HG02981 (cell line): ENCODE measurements around the gene MAPK8.

Experiments used
- ATAC-seq: cut with Tn5 transposase; IDR thresholded peaks from one replicate; pipeline ENCODE4 v1.9.1; 2021; ENCODE audit warnings: mild to moderate bottlenecking, moderate library complexity; ENCODE audit not compliant: unreplicated experiment

MAPK8 gene

GRCh38 chr10:48459270-48460150, 153.0 kb downstream of the MAPK8 start:
- no peak for ATAC-seq

DNA sequence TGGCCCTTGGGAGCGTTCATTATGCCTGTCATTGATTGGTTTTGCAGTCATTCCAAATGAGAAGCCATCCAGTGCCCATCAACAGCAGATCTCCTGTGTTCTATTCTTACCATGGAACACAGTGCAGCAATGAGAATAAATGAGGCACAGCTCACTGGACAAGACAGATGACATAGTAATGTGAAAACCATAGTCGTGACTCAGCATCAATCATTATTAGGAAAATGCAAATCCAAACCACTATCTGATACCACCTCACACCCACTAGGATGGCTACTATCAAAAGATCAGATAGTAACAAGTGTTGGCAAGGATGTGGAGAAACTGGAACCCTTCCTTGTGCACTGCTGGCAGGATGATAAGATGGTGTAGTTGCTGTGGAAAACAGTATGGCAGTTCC, 153.7 kb downstream of the MAPK8 start:
- ATAC-seq = no peak

- ATAC-seq = no peak
Observed at GRCh38 chr10:48461623-48462481, 155.4 kb downstream of the MAPK8 start.

DNA sequence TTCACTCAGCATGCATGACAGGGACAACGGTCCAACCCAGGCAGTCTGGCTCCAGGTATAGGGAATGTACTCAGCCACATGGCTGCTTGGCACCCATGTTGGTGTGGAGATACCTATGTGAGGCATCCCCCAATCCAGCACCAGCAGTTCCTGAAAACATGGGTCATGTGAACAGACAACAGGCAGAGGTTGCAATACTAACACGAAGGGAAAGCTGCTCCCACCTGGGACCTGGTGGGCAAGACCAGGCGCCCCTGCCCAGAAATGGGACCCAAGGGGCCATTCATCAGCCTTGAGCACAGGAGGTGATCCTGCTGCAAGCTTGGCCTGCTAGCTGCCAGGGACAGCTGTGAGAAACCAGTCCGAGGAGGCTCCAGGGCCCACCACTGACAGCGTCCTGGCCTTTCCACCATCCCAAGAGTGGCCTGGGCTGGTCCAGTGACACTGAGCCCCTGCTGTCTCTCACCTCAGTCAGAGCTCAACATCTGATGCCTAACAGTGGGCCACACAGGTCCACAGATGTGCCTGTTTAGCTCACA, 156.1 kb downstream of the MAPK8 start:
- ATAC-seq = no peak

DNA sequence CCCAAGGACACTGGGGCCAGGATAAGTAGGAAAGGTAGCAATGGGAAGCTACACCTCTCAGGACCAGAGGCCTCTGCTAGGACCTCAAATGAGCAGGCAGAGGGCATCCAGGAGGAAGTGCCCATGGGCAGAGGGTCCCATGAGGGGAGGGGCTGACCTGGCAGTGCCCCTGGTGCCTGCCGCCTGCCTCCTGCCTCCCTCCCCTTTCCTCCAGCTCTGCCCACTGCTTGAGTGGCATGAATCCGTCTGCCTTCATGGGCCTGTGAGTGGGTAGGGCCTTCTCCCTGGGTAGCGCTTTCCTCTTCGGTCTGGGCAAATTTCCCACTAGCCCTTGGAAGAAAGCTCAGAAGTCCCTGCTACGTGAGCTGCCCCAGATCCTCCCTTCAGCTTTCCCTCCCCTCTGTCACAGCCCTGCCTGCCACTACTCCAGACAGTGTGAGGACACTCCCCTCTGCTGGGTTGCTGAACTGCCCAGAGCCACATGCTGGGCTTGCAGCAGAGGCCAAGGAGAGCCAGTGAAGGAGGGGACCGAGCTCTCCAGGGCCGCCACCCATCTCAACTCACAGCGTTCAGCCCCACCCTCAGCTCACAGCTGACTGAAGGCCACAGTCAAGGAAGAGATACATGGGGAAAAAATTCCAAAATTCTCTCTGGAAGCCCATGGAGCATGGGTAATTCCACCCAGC, 157.0 kb downstream of the MAPK8 start:
- no peak for ATAC-seq

- no peak for ATAC-seq
Observed at GRCh38 chr10:48464121-48464870, 157.8 kb downstream of the MAPK8 start.

DNA sequence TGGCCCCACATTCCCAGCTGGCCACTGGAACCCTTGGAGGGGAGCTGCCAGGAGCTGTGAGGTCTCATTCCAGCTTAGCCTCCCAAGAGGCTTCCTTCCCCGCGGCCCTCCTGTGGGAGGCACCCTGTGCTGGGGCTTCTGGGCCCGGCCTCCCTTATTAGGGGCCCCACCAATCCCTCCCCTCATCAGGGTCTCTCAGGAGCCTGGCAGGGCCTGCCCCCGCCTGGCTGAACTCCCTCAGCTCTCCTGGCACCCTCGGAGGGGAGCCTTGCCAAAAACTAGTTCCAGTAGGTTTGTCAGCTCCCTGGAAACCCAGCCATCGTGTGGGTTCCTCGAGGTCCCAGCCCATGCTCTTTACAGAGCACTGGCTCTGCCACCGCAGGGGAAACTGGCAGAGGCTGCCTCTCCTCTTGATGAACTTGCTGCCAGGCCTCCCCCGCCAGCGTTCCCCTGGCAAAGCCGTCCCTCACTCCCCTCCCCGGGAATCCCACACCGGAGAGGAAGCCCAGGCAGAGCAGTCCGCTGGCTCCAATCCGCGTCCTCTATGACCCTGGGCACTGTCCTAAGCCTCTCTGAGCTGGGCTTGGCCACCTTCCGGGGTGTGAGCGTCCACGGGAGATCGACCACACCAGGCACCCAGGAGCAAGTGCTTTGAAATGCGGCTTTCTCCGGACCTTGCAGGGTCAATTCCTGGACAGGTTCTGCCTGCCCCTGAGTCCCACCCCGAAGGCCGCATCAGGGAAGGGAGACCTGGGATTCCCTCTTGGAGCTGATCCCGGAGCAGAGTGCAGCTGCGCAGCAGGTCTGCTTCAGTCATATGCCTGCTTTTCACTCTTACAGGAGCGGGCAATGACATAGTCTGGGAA, 158.6 kb downstream of the MAPK8 start:
- no peak for ATAC-seq

DNA sequence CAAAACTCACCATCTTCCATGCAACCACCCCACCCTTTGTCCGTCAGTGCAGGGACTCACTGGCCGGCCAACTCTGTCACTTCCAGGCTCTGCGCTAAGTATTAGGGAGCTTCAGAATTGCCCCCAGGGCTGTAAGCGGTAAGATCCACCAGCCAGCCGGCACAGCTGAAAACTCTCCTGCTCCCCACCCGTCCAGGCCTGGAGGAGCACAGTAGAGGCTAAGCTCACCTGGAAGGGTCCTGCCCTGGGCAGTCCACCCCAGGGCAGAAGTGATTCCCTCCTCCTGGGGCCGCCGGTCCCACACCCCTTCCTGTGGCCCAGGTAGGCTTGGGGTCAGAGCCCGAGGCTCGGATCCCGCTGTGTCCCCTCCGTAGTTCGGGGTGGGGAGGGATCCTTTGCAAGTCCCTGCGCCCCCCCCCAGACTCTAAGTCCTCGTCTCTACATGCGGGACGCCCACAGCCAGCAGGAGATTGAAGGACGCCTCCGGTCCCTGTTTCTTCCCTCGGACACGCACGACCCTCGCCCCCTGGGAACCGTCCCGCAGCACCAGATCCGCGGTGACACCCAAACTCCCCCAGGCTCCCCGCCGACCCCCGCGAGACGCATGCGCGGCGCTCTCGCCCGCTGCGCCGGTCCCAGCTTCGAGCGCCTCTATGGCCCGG, 159.5 kb downstream of the MAPK8 start:
- ATAC-seq = no peak

DNA sequence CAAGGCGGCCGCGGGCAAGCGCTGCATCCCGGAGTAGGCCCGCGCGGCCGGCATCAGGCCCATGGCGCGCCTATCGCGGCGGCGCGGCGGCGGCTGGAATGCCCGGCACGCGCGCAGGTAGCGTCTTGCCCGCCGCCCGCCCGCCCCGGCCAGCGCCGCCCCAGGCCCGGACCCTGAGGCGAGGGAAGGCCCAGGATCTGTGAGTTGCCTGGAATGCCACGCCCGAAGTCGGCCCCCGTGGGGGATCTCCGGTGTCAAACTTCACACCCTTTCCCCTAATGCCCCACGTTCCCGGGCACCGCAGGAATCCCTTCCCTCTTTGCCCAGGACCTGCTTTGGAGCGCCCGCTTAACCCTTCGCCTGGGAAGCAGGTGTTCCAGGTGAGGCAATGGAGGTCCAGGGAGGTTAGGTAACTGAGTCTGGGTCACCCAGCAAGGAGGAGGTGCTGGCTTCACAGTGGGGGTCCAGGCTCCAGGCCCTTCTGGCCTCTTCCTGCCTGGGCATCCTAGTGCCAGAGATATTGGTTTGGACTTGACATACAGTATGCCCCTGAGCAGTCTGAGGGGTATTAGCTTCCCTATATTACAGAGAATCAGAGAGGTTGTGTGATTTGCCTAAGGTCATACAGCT, 160.2 kb downstream of the MAPK8 start:
- no peak for ATAC-seq

GRCh38 chr10:48467669-48468068, 161.2 kb downstream of the MAPK8 start:
- no peak for ATAC-seq

GRCh38 chr10:48468130-48468790, 161.8 kb downstream of the MAPK8 start:
- no peak for ATAC-seq

GRCh38 chr10:48468866-48469511, 162.5 kb downstream of the MAPK8 start:
- ATAC-seq = no peak

GRCh38 chr10:48469516-48470020, 163.1 kb downstream of the MAPK8 start:
- ATAC-seq = no peak

- no peak for ATAC-seq
Observed at GRCh38 chr10:48470115-48470892, 163.8 kb downstream of the MAPK8 start.

DNA sequence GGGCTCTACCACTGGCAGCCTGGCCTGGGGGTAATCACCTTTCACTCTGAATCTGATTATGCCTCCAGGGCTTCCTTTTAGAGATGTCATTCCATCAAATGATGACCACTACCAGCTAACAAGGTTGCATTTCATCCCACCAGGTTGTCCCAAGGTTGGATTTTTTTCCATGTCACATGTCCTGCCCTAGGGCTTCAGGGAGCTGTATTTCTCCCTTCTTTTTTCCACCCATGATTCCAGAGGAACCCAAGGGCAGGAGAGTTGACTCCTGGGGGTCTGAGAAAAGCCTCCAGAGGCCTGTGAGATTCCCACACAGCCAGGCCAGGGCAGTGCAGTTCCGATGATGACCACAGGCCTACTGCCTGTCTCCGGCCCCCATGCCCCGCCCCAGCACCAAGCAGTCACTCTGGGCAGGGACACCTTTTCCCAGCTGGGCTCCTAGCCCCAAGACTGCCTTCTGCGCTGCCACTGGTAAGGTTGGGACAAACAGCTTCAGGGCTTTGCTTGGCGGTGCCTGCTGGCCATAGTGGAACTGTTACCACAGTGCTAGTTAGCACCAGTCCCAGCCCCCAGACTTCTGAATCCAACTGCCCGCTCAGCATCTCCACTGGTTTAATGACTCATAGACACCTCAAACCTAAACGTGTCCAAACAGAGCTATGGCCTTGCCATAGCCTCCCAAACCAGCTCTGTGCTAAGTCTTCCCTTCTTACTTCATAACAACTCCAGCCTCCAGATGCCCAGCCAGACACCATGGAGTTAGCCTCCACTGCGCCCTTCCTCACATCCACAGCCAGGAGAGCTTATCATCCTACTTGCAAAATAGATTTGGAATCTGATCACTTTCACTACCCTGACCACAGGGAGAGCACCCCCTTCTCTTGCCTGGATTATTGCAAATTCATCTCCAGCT, 164.7 kb downstream of the MAPK8 start:
- no peak for ATAC-seq
